Heart left ventricle (tissue), 16 donors: ENCODE results near the gene CIB4. TPM values are rescaled to one million over a fixed set of nuclear protein-coding genes. Genes with fewer than 3 reads are reported as not detected.

Experiments used
- ATAC-seq, 4 donors: fragments of 200-7000 bp; cut with Tn5 transposase; one replicate each; pipeline ENCODE4 v1.9.1; 2020 to 2022; ENCODE audit warnings: moderate library complexity in 4 of 4, mild to moderate bottlenecking in 3 of 4, moderate number of reproducible peaks in 1 of 4
- DNase-seq, 5 donors: peaks; one replicate each; pipeline ENCODE4 v3.0.0-alpha.2; 2020
- H3K27ac ChIP-seq, 12 donors: fragments of 200-600 bp; sonication (generic) in 4 of 12; one replicate each; pipeline versions ENCODE4 v1.5.0 to v1.8.0; 2016 to 2022; ENCODE audit warnings: mild to moderate bottlenecking in 2 of 12
- H3K27me3 ChIP-seq, 9 donors: fragments of 200-600 bp; sonication (generic) in 2 of 9; one replicate each; pipeline versions ENCODE4 v1.5.1 to v1.8.0; 2016 to 2022; ENCODE audit warnings: mild to moderate bottlenecking in 3 of 9
- H3K36me3 ChIP-seq, 9 donors: fragments of 200-600 bp; sonication (generic) in 2 of 9; one replicate each; pipeline versions ENCODE4 v1.5.0 to v1.8.0; 2018 to 2022; ENCODE audit warnings: mild to moderate bottlenecking in 2 of 9
- H3K4me1 ChIP-seq, 12 donors: fragments of 200-600 bp; sonication (generic) in 4 of 12; one replicate each; pipeline versions ENCODE4 v1.5.0 to v1.8.0; 2016 to 2022; ENCODE audit warnings: mild to moderate bottlenecking in 3 of 12
- H3K4me3 ChIP-seq, 12 donors: fragments of 200-600 bp; sonication (generic) in 4 of 12; one replicate each; pipeline versions ENCODE4 v1.5.0 to v1.8.0; 2017 to 2022; ENCODE audit warnings: mild to moderate bottlenecking in 9 of 12, moderate library complexity in 4 of 12
- H3K9me3 ChIP-seq, 12 donors: fragments of 200-600 bp; sonication (generic) in 4 of 12; one replicate each; pipeline versions ENCODE4 v1.5.0 to v1.8.0; 2016 to 2022; ENCODE audit warnings: mild to moderate bottlenecking in 1 of 12
- CTCF ChIP-seq, 12 donors: fragments of 200-600 bp; sonication (generic) in 4 of 12; IDR thresholded peaks; one replicate each; pipeline versions ENCODE4 v1.5.0 to v1.8.0; 2018 to 2022; ENCODE audit warnings: antibody characterized with exemption in 12 of 12, mild to moderate bottlenecking in 5 of 12
- POLR2A ChIP-seq, 2 donors: fragments of 450-650 bp; IDR thresholded peaks; one replicate each; pipeline ENCODE4 v1.6.1; 2017; ENCODE audit warnings: antibody characterized with exemption in 2 of 2, mild to moderate bottlenecking in 2 of 2, moderate library complexity in 2 of 2
- WGBS, 4 donors: extraction: QIAGEN DNeasy Blood & Tissue Kit in 2 of 4; methylation state at CpG; one replicate each; pipeline versions ENCODE4 v1.1.5 to v1.1.7; 2013 to 2018; 5-methylcytosine and 5-hydroxymethylcytosine counted together
- intact Hi-C, 10 donors: fragments of 100-400 bp; cut with DNase I; formaldehyde crosslinking; loops; one replicate each; pipeline versions ENCODE4 v1.11.1 to v1.14.2; 2022
- polyA plus RNA-seq, 2 donors: library from polyadenylated mRNA; stranded (reverse); fragments of 200-250 nt; gene quantifications; one replicate each; pipeline ENCODE4 v1.2.3, GENCODE V29; 2013
- total RNA-seq, 9 donors: library from RNA; depleted of rRNA in 2 of 9; stranded (reverse); fragments of >200 nt in 2 of 9; fragmentation: NEBNext Ultra II Directional in 3 of 9; extraction: Animal tissue kit (Norgen Biotek cat#: 25700) in 3 of 9; gene quantifications; one replicate each; pipeline versions ENCODE4 v1.1.0 to v1.2.4, GENCODE V29; 2016 to 2023
- donor health status: ischemic (EF 13 %, LVEDD 7.1; RV severe dilation, severe dysfunction).
- donor health status: healthy with polysubstance abuse.
- donor health status: DM: no; HTN: yes; CAD: no.
- donor health status: DM: no; HTN: no; CAD: no.
- donor health status: ischemic (EF 25% LVEDD 6.9; RV normal size, moderate dysfunction).
- donor health status: ischemic (EF 25% LVEDD 5.7; RV mildly dilated, moderate dysfunction).
- donor health status: healthy.
- donor health status: DM: yes; HTN: yes; CAD: no.
- donor health status: ischemic (EF 35%, LVEDD 5.7; RV mildly dilated, moderate dysfunction).
- donor health status: nonischemic (EF 11% LVEDD 7.7; RV severe dilation, severe dysfunction).
- donor health status: DM: yes; HTN: yes; CAD: no.
- donor health status: PGD.
- donor health status: ischemic (EF 29% LVEDD 5.4; RV normal size, mild dysfunction).
- donor health status: nonischemic (EF 23%, LVEDD 6.1; RV moderate dilation, normal function).

Gene CIB4
- total and polyA plus RNA-seq, 11 donors: not detected

GRCh38 chr2:26605195-26605998 lies 35.8 kb downstream of the CIB4 start:
- H3K4me1 ChIP-seq: no peaks in the 10 kb centered on the region
- ATAC-seq (peak in 3 of 4 donors; percentile 53 to 75 (median 72)), DNase-seq (peak in 1 of 5 donors; percentile 37)
- no peak for TF ChIP-seq POLR2A (IDR thresholded peaks at IDR 0.05)
- peak; percentile 64 to 87 (median 77) for TF ChIP-seq CTCF (IDR thresholded peaks at IDR 0.05)
- no peak overlapping the region for H3K4me3 ChIP-seq
- H3K27me3 ChIP-seq: peaks cover 0 to 51% (median 7%) of the 10 kb centered on the region in 9 donors
- intact Hi-C loops: loop anchor here in 8 of 10 donors (1.0 to 2.0 kb wide), 3 partner anchors 140 to 141 kb away; no protein-coding TSS in a partner anchor
- H3K36me3 ChIP-seq: no peaks in the 10 kb centered on the region
- no peaks in the 10 kb centered on the region for H3K9me3 ChIP-seq
- no peak overlapping the region for H3K27ac ChIP-seq
- WGBS, 4 donors: 27 to 29% (median 28%) methylated on average over 13 of the region's 13 CpGs

- WGBS, 4 donors: 72 to 77% (median 76%) methylated on average over 6 of the region's 6 CpGs
- Histone ChIP-seq H3K9me3 (no peaks in the 10 kb centered on the region), H3K4me3 (no peak overlapping the region), H3K27ac (no peak overlapping the region), H3K27me3 (peaks cover 0 to 69% (median 7%) of the 10 kb centered on the region in 9 donors), H3K4me1 (no peaks in the 10 kb centered on the region), H3K36me3 (no peaks in the 10 kb centered on the region)
- TF ChIP-seq CTCF (IDR thresholded peaks at IDR 0.05) (no peak), POLR2A (IDR thresholded peaks at IDR 0.05) (no peak)
- DNase-seq (no peak), ATAC-seq (no peak)
- intact Hi-C loops: no loop called here
These were observed 38.6 kb downstream of the CIB4 start for GRCh38 chr2:26602575-26602974.

GRCh38 chr2:26599387-26599786 lies 41.8 kb downstream of the CIB4 start:
- DNase-seq: no peak
- intact Hi-C loops: no loop called here
- H3K27ac ChIP-seq: no peak overlapping the region
- WGBS, 4 donors: 87 to 91% (median 88%) methylated on average over 2 of the region's 2 CpGs
- H3K4me3 ChIP-seq: no peak overlapping the region
- TF ChIP-seq POLR2A (IDR thresholded peaks at IDR 0.05): no peak
- no peak for TF ChIP-seq CTCF (IDR thresholded peaks at IDR 0.05)
- no peaks in the 10 kb centered on the region for H3K9me3 ChIP-seq
- no peaks in the 10 kb centered on the region for H3K4me1 ChIP-seq
- no peaks in the 10 kb centered on the region for H3K36me3 ChIP-seq
- no peak for ATAC-seq
- peaks cover 0 to 60% (median 7%) of the 10 kb centered on the region in 9 donors for H3K27me3 ChIP-seq

GRCh38 chr2:26598996-26599373 lies 42.2 kb downstream of the CIB4 start:
- no peak for TF ChIP-seq CTCF (IDR thresholded peaks at IDR 0.05)
- TF ChIP-seq POLR2A (IDR thresholded peaks at IDR 0.05): no peak
- intact Hi-C loops: no loop called here
- no peak overlapping the region for H3K4me3 ChIP-seq
- H3K9me3 ChIP-seq: no peaks in the 10 kb centered on the region
- 61 to 67% (median 65%) methylated on average over 4 of the region's 4 CpGs for WGBS, 4 donors
- no peaks in the 10 kb centered on the region for H3K36me3 ChIP-seq
- no peaks in the 10 kb centered on the region for H3K4me1 ChIP-seq
- H3K27me3 ChIP-seq: peaks cover 0 to 59% (median 7%) of the 10 kb centered on the region in 9 donors
- no peak overlapping the region for H3K27ac ChIP-seq
- ATAC-seq (no peak), DNase-seq (no peak)
